Stimulated activated CD4-positive, alpha-beta T cell treated with anti-CD3 and anti-CD28 coated beads, Interleukin-4, amount 100 ng/mL, for 24 hours (primary cell): ENCODE results near the gene MICAL3.

Source experiments
- DNase-seq: peaks from one replicate; pipeline ENCODE4 v3.0.0-alpha.2; 2020

The MICAL3 gene

DNA sequence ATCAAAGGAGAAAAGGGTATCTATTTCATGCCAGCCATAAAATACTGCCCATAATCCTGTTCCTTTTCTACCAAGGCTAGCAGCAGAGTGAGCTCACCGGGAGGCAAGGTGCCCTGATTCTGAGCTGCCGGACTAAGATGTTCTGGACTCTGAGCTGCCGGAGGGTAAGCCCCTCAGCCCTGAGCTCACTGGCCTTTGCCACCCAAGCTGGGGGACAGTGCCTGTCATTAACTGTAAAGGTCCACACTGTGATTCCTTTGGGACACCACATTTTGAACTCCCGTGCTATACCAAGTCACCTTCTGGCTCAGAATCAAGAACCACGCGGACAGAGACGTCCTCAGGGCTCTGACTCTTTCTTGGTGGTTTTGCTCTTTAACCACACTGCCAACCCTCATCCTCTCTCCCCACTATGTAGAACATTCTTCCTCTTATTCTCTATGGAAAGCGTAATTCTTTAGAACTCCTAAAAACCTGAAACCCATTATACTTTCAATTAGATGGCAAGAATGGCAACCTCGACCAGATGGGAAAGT lies 161.6 kb downstream of the MICAL3 start:
- DNase-seq: no peak

GRCh38 chr22:17861909-17862308 lies 162.5 kb downstream of the MICAL3 start:
- DNase-seq: no peak

GRCh38 chr22:17860220-17860965 lies 164.0 kb downstream of the MICAL3 start:
- DNase-seq: no peak

DNA sequence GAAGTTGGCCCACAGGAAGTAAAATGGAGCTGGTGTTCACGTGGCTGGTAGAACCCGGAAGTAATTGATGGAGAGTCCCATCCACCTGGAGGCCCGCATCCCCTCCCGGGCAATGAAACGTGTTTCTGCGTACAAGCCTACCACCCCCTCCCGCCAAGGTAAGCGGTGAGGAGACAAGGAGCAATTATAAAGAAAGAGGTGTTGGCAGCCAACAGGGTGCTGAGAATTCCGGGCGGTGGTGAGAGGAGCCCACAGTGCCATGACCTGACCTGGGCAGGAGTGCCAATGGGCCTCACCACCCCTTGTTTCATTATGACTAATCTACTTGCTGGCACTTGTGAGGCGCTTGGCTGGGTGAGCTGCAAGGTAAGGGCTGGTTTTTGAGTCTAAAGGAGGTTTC lies 166.3 kb downstream of the MICAL3 start:
- no peak for DNase-seq

GRCh38 chr22:17855572-17856290 lies 168.6 kb downstream of the MICAL3 start:
- no peak for DNase-seq

- no peak for DNase-seq
Observed at GRCh38 chr22:17853073-17853472, 171.3 kb downstream of the MICAL3 start.

DNA sequence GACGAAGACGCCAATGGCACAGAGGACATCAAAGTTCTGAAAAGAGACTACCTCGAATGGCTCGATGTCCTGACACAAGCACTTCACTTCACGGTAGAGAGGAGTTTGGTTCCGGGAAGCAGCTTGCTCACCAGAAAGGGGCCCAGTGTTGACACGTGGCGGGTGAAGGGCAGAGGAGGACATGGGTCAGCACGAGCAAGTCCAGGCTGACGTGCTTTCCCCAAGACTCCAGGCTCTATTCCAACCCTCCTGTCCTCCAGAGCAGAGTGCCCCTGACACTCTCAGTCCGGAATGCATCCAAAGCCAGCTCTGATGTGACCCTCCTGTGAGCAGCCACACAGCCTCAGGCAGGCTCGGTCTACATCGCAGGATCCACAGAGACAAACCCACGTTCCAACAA lies 172.6 kb downstream of the MICAL3 start:
- DNase-seq: no peak

- DNase-seq: no peak
Observed at GRCh38 chr22:17847360-17848078, 176.8 kb downstream of the MICAL3 start.

- no peak for DNase-seq
Observed at GRCh38 chr22:17846326-17846992, 177.9 kb downstream of the MICAL3 start.

GRCh38 chr22:17845790-17846189 lies 178.6 kb downstream of the MICAL3 start:
- no peak for DNase-seq

GRCh38 chr22:17845327-17845726 lies 179.0 kb downstream of the MICAL3 start:
- no peak for DNase-seq

DNA sequence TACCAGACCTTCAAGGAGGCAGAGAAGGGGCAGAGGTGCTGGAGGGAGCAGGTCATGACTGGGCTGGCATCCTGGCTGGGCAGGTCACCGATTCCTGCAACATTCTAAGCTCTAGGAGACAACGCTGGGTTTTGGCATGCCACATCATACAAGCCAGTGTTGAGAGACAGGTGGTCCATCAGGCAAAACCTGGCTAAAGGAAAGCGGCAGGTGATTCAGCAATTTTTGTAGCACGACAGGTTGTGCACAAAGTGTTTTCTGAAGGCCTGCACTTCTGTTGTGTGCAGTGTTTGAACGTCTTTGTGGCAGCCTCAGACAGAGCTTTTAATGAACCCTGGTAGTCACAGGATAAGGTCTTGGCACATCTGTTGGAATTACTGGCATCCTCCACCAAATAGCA lies 180.2 kb downstream of the MICAL3 start:
- no peak for DNase-seq

- peak; percentile 31 for DNase-seq
Observed at GRCh38 chr22:17842386-17842785, 182.0 kb downstream of the MICAL3 start.

DNA sequence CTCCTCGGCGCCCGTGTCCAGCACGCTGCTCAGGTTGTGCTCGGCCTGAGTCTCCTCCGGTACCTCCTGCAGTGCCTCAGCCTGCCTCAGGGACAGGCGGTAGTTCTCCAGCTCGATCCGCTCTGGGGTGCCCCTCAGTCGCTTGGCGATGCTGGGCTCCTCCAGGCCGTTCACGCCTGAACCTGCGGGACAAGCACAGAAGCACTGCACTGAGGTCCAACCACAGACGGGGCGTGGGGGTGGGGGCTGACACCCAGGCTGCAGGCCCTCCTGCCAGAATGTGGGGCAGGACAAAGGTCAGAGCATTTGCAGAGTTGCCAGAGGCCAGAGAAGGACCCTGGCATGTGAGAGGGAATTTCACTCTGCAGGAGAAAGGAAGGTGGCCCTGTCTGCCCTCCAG lies 182.5 kb downstream of the MICAL3 start:
- no peak for DNase-seq

DNA sequence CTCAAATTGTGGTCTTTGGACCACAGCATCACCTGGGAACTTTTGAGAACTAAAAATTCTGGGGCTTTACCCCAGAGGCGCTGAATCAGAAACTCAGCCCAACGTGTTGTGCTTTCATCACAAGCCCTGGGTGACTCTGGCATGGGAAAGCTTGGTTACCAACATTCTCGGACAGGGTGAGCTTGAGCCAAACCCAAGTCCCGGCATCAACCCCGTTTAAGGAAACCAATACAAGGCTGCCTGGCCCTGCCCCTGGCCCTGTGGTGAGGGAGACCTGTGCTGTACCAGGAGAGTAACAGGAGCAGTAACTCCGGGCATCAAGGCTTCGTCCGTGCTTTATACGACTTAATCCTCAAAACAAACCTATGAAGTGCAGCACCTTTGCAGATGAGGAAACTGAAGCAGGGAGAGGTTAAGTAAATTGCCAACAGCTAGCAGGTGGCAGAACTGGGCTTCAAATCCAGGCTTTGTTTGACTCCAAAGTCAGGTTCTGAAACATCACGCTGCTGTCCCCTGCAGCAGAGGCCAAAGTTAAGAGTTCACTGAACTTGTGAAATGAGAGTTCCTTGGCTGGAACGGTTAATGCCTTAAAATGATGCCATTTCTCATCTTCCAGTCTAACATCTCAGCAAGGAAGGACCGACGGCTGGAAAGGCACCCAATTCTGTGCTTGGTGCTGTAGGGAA lies 186.0 kb downstream of the MICAL3 start:
- no peak for DNase-seq

DNA sequence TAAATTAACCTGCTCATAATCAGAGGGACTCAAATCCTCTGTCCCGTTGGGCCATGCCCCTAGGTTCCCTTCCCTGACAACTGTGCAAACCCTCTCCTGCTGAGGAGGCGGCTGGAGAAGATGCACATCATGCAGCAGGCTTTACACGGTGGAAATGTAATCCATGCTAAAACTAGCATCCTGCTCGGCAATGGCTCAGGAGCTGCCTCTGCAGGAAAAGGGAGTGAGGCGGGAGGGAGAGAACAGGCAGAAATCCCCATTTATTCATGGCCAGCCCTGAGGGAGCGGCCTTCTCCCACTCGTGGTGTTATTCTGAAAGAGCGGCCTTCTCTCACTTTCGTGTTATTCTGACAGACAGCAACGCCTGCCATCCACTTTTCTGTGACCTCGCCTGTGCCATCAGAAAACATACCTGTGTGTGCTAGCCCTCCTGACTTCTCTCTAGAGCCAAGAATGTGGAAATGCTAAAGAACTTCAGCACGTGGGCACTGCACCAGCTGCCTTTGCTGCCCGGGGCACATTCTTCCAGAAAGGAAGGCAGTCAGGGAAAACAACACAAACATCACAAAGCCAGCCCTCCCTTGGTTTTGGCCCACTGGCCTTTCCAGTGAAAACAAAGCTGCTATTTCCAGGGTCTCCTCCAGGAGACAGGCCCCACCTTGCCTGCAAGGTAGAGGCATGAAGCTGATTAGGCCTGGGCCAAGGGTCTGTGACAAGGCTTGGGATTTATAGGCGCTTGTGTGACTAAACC lies 187.2 kb downstream of the MICAL3 start:
- no peak for DNase-seq

DNA sequence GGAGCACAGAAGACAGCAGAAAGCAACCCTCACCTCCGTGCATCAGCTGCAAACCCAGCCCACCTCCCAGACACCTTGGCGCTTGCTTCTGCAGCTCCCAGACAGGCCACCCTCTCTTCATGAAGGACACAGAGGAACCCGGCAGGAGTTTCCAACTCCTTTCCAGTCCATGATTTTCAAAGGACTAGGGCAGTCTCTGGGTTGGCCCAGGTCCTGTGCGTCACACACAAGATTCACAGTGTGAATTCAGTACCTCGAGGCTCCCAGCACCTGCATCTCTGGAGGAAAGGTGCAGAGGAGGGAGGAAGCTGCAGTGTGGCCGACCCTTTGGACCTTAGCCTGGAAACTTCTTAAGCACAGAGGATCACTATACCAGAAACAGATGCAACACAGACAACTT lies 189.1 kb downstream of the MICAL3 start:
- DNase-seq: no peak

GRCh38 chr22:17833489-17833888 lies 190.9 kb downstream of the MICAL3 start:
- no peak for DNase-seq

- no peak for DNase-seq
Observed at GRCh38 chr22:17832665-17833064, 191.7 kb downstream of the MICAL3 start.

DNA sequence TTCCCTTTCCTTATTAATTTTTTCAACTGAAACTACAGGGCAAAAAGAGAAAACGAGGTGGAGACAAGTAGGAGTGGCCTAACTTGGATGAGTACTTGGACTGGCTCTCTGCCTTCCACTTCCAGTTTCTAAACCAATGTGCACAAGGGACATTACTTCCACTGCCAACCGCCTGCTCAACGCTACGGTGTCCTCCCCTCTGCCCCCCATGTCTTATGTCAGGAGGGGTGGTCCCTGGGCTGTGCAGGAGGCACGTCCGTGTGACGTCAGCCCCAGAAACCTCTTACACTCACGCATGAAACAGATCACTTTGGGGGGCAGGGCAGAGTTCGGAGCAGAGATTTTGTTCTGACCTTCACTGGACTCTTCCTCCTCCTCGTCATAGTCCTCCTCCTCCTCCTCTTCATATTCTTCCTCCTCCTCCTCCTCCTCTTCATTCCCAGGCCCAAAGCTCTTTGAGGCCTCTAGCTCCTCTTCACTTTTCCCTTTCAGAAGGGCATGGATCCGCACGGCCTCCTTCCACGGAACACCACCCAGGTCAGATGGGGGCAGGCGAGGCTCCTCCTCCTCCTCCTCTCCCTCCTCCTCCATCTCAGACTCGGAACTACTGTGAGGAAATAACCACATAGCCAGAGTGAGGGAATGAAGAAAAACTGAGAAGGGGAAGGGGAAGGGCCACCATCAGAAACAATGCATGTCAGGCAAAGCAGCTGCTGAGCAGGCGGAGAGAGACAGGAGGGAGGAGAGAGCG lies 192.7 kb downstream of the MICAL3 start:
- no peak for DNase-seq
